Ishikawa (cell line): ENCODE data around the gene TMEM217.

Experiments
- CEBPB ChIP-seq: IDR thresholded peaks from 2 replicates; pipeline ENCODE4 v1.6.1; 2012
- CREB1 ChIP-seq: IDR thresholded peaks from 2 replicates; pipeline ENCODE4 v1.6.1; 2012; ENCODE audit warnings: low read depth
- EGR1 ChIP-seq: IDR thresholded peaks from 2 replicates; pipeline ENCODE4 v1.6.1; 2012
- EP300 ChIP-seq: IDR thresholded peaks from 2 replicates; pipeline ENCODE4 v1.6.1; 2012; ENCODE audit warnings: borderline replicate concordance
- FOXM1 ChIP-seq: IDR thresholded peaks from 2 replicates; pipeline ENCODE4 v1.6.1; 2012; ENCODE audit warnings: low read depth, borderline replicate concordance
- MAX ChIP-seq: IDR thresholded peaks from 2 replicates; pipeline ENCODE4 v1.6.1; 2012
- NFIC ChIP-seq: IDR thresholded peaks from 2 replicates; pipeline ENCODE4 v1.6.1; 2012
- RAD21 ChIP-seq: IDR thresholded peaks from 2 replicates; pipeline ENCODE4 v1.6.1; 2012; ENCODE audit warnings: low read depth
- REST ChIP-seq: IDR thresholded peaks from 2 replicates; pipeline ENCODE4 v1.6.1; 2012; ENCODE audit warnings: low read depth, mild to moderate bottlenecking
- TAF1 ChIP-seq: IDR thresholded peaks from 2 replicates; pipeline ENCODE4 v1.6.1; 2012; ENCODE audit warnings: low read depth, mild to moderate bottlenecking
- TCF12 ChIP-seq: IDR thresholded peaks from 2 replicates; pipeline ENCODE4 v1.6.1; 2012; ENCODE audit warnings: low read depth
- TEAD4 ChIP-seq: IDR thresholded peaks from 2 replicates; pipeline ENCODE4 v1.6.1; 2012
- USF1 ChIP-seq: IDR thresholded peaks from 2 replicates; pipeline ENCODE4 v1.6.1; 2012
- YY1 ChIP-seq: IDR thresholded peaks from 2 replicates; pipeline ENCODE4 v1.6.1; 2012; ENCODE audit warnings: low read depth
- ZBTB7A ChIP-seq: IDR thresholded peaks from 2 replicates; pipeline ENCODE4 v1.6.1; 2012; ENCODE audit warnings: low read depth

The TMEM217 gene

GRCh38 chr6:37177935-37178517, 79.9 kb downstream of the TMEM217 start:
- no peak for TF ChIP-seq MAX
- no peak for TF ChIP-seq RAD21
- no peak for TF ChIP-seq TCF12
- no peak for TF ChIP-seq FOXM1
- TF ChIP-seq TAF1 = no peak
- TF ChIP-seq YY1 = no peak
- TF ChIP-seq EP300 = no peak
- TF ChIP-seq TEAD4 = no peak
- TF ChIP-seq CEBPB = no peak
- TF ChIP-seq EGR1 = no peak
- TF ChIP-seq ZBTB7A = no peak

- no peak for TF ChIP-seq NFIC
Measured at GRCh38 chr6:37177077-37177934, 80.6 kb downstream of the TMEM217 start.

- TF ChIP-seq RAD21 = no peak
- no peak for TF ChIP-seq NFIC
- TF ChIP-seq TCF12 = no peak
- no peak for TF ChIP-seq REST
- TF ChIP-seq YY1 = no peak
- TF ChIP-seq CEBPB = no peak
- no peak for TF ChIP-seq EGR1
- TF ChIP-seq TEAD4 = no peak
- no peak for TF ChIP-seq MAX
Measured at GRCh38 chr6:37176268-37177076, 81.5 kb downstream of the TMEM217 start.

GRCh38 chr6:37175332-37176267, 82.3 kb downstream of the TMEM217 start:
- TF ChIP-seq EP300 (no peak), TCF12 (no peak), TAF1 (no peak), YY1 (no peak), FOXM1 (no peak), CEBPB (no peak), USF1 (no peak)

GRCh38 chr6:37174515-37175331, 83.2 kb downstream of the TMEM217 start:
- no peak for TF ChIP-seq NFIC

- TF ChIP-seq CEBPB = no peak
- no peak for TF ChIP-seq RAD21
- no peak for TF ChIP-seq EGR1
- TF ChIP-seq REST = no peak
- TF ChIP-seq TAF1 = no peak
- TF ChIP-seq NFIC = no peak
- TF ChIP-seq MAX = no peak
- TF ChIP-seq CREB1 = no peak
- TF ChIP-seq TEAD4 = no peak
- no peak for TF ChIP-seq EP300
- TF ChIP-seq ZBTB7A = no peak
- TF ChIP-seq USF1 = no peak
- TF ChIP-seq YY1 = no peak
- TF ChIP-seq TCF12 = no peak
- TF ChIP-seq FOXM1 = no peak
Measured at GRCh38 chr6:37174196-37174514, 83.8 kb downstream of the TMEM217 start.
